PFSK-1 (cell line): ENCODE data around the gene CIDEA.

ENCODE experiments used
- POLR2AphosphoS5 ChIP-seq: IDR thresholded peaks from 2 replicates; pipeline ENCODE4 v1.6.1; 2012; ENCODE audit warnings: low read depth, mild to moderate bottlenecking, control low read depth, low read length, moderate library complexity
- TAF1 ChIP-seq: IDR thresholded peaks from 2 replicates; pipeline ENCODE4 v1.6.1; 2012; ENCODE audit warnings: low read length, control low read depth, borderline replicate concordance; ENCODE audit not compliant: insufficient read depth
- TF ChIP-seq, protein P1 (sequence below), 2 experiments: IDR thresholded peaks; 2 replicates each; pipeline versions ENCODE4 v1.6.1 to v1.8.0; 2011 to 2012; ENCODE audit warnings: low read depth in 2 of 2, low read length in 2 of 2, control low read depth in 1 of 2, inconsistent platforms in 1 of 2, mild to moderate bottlenecking in 1 of 2, moderate library complexity in 1 of 2; ENCODE audit not compliant: insufficient read depth in 1 of 2

DNA sequence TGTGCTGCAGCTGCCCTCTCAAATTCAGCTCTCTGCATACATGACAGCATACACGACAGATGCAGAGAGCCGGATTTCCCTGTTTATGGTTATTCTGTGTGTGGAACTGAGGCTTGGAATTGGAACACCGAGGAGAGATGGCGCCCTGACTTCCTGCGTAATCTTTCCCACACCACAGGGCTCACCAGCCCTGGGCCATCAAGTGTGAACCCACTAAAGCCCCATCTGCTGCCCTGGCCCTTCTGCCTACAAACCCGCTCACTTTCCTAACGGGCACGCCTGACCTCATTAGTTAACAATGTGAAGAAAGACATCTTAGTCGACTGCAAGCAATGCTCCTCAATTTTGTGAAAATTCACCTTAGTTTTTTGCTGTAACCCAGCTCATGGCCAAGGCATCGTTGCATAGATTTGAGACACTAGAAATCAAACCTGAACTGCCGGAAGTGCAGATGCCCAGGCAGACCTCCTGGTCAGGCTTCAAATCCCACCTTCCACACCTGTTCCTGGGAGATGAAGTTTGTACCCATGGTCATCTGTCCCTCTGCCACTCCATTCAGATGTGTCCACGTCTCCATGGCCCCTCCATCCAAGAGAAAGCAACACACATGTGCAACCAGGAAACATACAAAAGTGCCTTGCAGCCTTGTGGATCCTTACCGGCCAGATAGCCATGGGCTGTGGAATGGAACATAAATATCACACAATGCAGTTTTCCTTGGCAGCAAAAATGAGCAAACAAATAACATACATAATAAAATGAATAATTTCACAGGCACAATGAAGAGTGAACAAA lies 5.0 kb upstream of the CIDEA start:
- TF ChIP-seq, protein P1, sequence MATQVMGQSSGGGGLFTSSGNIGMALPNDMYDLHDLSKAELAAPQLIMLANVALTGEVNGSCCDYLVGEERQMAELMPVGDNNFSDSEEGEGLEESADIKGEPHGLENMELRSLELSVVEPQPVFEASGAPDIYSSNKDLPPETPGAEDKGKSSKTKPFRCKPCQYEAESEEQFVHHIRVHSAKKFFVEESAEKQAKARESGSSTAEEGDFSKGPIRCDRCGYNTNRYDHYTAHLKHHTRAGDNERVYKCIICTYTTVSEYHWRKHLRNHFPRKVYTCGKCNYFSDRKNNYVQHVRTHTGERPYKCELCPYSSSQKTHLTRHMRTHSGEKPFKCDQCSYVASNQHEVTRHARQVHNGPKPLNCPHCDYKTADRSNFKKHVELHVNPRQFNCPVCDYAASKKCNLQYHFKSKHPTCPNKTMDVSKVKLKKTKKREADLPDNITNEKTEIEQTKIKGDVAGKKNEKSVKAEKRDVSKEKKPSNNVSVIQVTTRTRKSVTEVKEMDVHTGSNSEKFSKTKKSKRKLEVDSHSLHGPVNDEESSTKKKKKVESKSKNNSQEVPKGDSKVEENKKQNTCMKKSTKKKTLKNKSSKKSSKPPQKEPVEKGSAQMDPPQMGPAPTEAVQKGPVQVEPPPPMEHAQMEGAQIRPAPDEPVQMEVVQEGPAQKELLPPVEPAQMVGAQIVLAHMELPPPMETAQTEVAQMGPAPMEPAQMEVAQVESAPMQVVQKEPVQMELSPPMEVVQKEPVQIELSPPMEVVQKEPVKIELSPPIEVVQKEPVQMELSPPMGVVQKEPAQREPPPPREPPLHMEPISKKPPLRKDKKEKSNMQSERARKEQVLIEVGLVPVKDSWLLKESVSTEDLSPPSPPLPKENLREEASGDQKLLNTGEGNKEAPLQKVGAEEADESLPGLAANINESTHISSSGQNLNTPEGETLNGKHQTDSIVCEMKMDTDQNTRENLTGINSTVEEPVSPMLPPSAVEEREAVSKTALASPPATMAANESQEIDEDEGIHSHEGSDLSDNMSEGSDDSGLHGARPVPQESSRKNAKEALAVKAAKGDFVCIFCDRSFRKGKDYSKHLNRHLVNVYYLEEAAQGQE (IDR thresholded peaks at IDR 0.05; ENCODE audit: insufficient read depth in 1 of 2, low read depth in 2 of 2, low read length in 2 of 2): no peak
- no peak for TF ChIP-seq TAF1
- TF ChIP-seq POLR2AphosphoS5: no peak
